Measurements from ENCODE around the gene CSK.

The CSK gene

GRCh38 chr15:74845208-74845568, 63.3 kb downstream of the CSK start:
- DNase-seq = no peak

- no peak for DNase-seq
Observed at GRCh38 chr15:74845581-74845980, 63.7 kb downstream of the CSK start.

- no peak for DNase-seq
Observed at GRCh38 chr15:74847432-74847831, 65.6 kb downstream of the CSK start.

- DNase-seq = no peak
Observed at GRCh38 chr15:74850393-74850792, 68.5 kb downstream of the CSK start.

GRCh38 chr15:74851960-74852359, 70.1 kb downstream of the CSK start:
- DNase-seq = no peak

Measured in NCI-H1930 (cell line).